Upper lobe of left lung (tissue), 6 donors: ENCODE results near the gene CCDC172. TPM values are rescaled to one million over a fixed set of nuclear protein-coding genes. Genes with fewer than 3 reads are reported as not detected.

Experiments
- small RNA-seq, 4 donors: library from RNA; depleted of rRNA; stranded (forward); fragments of <200 nt; gene quantifications; one replicate each; pipeline ENCODE3, GENCODE V24; 2016
- total RNA-seq, 6 donors: library from RNA; depleted of rRNA in 4 of 6; stranded (reverse); fragments of >200 nt in 4 of 6; gene quantifications; one replicate each; pipeline versions ENCODE4 v1.1.0 to v1.2.1, GENCODE V29; 2016 to 2021
- donor health status: DM: no; HTN: no; CAD: no; lungs with moderate emphysema.
- donor health status: DM: no; HTN: yes; CAD: no; lungs with severe emphysema.

Gene CCDC172
- total RNA-seq, 6 donors from 2014 or later: not detected

Small RNA genes lying within 50 kb of the gene (small RNA-seq; reads per million reads assigned to genes)
- 0 reads per million in 4 donors for gene SNRPGP6

Other genes starting within 250 kb of the CCDC172 start
- gene GFRA1, start 51.2 kb upstream of the CCDC172 start, total RNA-seq: 1 to 10 TPM in 5 of 6 donors, under 1 TPM in 1; under 0.01 to 9.2 (median 2.3) TPM
- under 1 TPM in 2 of 6 donors, not detected in 4; 0.20 to 0.22 TPM for gene PNLIPRP3, start 103.4 kb downstream of the CCDC172 start, total RNA-seq
- 1 to 10 TPM in 2 of 6 donors, not detected in 4; 1.7 to 3.3 TPM for gene PNLIP, start 221.5 kb downstream of the CCDC172 start, total RNA-seq